ENCODE measurements around the gene PRKAR2A.

The PRKAR2A gene

DNA sequence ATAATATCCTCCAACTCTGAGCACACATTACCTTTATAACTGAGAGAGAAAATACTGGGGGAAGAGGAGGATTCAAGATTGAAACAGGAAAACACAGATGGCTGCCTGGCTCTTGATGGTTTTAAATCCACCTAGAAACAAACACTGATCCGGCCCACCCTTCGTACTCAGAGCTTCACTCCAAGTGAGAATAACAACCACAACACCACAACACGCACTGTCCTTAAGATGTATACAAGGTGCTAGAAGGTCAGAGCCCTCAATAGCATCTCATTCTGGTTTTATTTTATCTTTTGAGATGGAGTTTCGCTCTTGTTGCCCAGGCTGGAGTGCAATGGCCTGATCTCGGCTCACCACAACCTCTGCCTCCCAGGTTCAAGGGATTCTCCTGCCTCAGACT, 140.5 kb downstream of the PRKAR2A start:
- TF ChIP-seq CTCF (IDR thresholded peaks at IDR 0.05; ENCODE audit: low read depth, low read length) = no peak
- in situ Hi-C loops (cut with HindIII; ENCODE audit: low sequenced_read_pairs) = no loop called here
- no peak for DNase-seq (ENCODE audit: low read depth, low spot score)
- H3K4me3 ChIP-seq (ENCODE audit: low read depth, low read length) = no peak overlapping the region

DNA sequence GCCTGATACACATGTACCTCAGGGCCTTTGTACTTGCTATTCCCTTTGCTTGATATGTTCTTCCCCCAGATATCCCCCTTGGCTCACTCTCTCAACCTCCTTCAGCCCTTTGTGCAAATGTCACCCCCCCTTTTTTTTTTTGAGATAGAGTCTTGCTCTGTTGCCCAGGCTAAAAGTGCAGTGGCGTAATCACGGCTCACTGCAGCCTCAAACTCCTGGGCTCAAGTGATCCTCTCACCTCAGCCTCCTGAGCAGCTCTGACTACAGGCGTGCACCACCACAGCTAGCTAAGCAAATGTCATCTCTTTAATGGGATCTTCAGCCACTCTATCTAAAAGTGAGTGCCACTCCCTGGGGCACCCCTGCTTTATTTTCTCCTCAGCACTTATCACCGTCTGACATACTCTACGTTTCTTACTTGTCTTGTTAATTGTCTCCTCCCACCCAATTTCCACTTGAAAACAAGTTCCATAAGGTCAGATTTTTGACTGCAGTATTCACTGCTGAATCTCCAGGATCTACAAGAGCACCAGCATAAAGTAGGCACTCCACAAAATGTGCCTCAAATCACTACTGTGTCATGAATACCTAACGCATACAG, 145.3 kb downstream of the PRKAR2A start:
- TF ChIP-seq CTCF (IDR thresholded peaks at IDR 0.05; ENCODE audit: low read depth, low read length) = no peak
- H3K4me3 ChIP-seq (ENCODE audit: low read depth, low read length) = no peak overlapping the region
- DNase-seq (ENCODE audit: low read depth, low spot score) = no peak
- in situ Hi-C loops (cut with HindIII; ENCODE audit: low sequenced_read_pairs) = no loop called here

DNA sequence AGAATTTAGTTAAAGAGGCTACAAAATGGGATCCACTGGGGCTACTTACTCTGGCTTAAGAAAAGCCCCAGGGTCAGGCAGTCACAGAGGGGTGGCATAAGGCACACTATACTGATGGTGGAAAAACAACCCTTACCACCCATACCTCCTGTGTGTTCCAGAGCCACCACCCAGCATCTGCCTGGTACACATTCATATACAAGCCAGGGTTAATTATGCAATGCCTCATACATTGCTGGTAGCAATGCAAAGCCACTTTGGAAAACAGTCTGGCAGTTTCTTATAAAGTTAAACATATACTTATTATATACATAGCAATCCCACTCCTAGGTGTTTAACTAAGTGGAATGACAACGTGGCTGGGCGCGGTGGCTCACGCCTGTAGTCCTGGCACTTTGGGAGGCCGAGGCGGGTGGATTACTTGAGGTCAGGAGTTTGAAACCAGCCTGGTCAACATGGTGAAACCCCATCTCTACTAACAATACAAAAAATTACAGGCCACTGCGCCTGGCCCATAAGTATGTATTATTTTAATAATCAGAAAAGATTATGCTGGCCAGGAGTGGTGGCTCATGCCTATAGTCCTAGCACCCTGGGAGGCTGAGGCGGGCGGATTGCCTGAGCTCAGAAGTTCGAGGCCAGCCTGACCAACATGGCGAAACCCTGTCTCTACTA, 146.8 kb downstream of the PRKAR2A start:
- TF ChIP-seq CTCF (IDR thresholded peaks at IDR 0.05; ENCODE audit: low read depth, low read length) = no peak
- DNase-seq (ENCODE audit: low read depth, low spot score) = no peak
- in situ Hi-C loops (cut with HindIII; ENCODE audit: low sequenced_read_pairs) = no loop called here
- H3K4me3 ChIP-seq (ENCODE audit: low read depth, low read length) = no peak overlapping the region

GRCh38 chr3:48698891-48699290, 148.8 kb downstream of the PRKAR2A start:
- in situ Hi-C loops (cut with HindIII; ENCODE audit: low sequenced_read_pairs) = no loop called here
- no peak for DNase-seq (ENCODE audit: low read depth, low spot score)
- no peak for TF ChIP-seq CTCF (IDR thresholded peaks at IDR 0.05; ENCODE audit: low read depth, low read length)
- no peak overlapping the region for H3K4me3 ChIP-seq (ENCODE audit: low read depth, low read length)

GRCh38 chr3:48697952-48698351, 149.7 kb downstream of the PRKAR2A start:
- TF ChIP-seq CTCF (IDR thresholded peaks at IDR 0.05; ENCODE audit: low read depth, low read length) = no peak
- no peak for DNase-seq (ENCODE audit: low read depth, low spot score)
- in situ Hi-C loops (cut with HindIII; ENCODE audit: low sequenced_read_pairs) = no loop called here
- no peak overlapping the region for H3K4me3 ChIP-seq (ENCODE audit: low read depth, low read length)

DNA sequence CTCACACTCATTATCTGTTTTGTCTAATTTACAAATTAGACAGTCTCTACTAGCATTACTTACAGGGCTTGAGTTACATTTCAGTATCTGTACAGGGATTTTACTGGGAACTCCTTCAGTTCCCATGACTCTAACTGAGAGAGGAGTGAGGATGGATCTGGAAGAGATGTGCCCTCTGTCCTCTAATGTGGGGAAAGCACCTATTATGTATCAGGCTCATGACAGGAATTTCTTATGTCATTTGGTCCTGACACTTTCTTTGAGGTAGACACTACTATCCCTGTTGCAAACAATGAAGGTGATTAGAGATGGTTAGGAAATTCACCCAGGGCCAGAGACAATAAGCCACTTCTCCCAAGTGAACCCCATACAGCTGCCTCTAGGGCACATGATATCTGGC, 151.1 kb downstream of the PRKAR2A start:
- no peak for TF ChIP-seq CTCF (IDR thresholded peaks at IDR 0.05; ENCODE audit: low read depth, low read length)
- in situ Hi-C loops (cut with HindIII; ENCODE audit: low sequenced_read_pairs) = no loop called here
- no peak overlapping the region for H3K4me3 ChIP-seq (ENCODE audit: low read depth, low read length)
- no peak for DNase-seq (ENCODE audit: low read depth, low spot score)
